Measurements from ENCODE around the gene CEP70. TPM values are rescaled to one million over a fixed set of nuclear protein-coding genes. Genes with fewer than 3 reads are reported as not detected.
A peak's percentile ranks its signal among the peaks of the same experiment; 100 is the strongest.

CEP70 gene
- total and polyA plus RNA-seq, 2 of the 13 experiments (the other 11 are each of a cell fraction or from before 2014, with no cell fraction given): 4.0 to 22.3 TPM

DNA sequence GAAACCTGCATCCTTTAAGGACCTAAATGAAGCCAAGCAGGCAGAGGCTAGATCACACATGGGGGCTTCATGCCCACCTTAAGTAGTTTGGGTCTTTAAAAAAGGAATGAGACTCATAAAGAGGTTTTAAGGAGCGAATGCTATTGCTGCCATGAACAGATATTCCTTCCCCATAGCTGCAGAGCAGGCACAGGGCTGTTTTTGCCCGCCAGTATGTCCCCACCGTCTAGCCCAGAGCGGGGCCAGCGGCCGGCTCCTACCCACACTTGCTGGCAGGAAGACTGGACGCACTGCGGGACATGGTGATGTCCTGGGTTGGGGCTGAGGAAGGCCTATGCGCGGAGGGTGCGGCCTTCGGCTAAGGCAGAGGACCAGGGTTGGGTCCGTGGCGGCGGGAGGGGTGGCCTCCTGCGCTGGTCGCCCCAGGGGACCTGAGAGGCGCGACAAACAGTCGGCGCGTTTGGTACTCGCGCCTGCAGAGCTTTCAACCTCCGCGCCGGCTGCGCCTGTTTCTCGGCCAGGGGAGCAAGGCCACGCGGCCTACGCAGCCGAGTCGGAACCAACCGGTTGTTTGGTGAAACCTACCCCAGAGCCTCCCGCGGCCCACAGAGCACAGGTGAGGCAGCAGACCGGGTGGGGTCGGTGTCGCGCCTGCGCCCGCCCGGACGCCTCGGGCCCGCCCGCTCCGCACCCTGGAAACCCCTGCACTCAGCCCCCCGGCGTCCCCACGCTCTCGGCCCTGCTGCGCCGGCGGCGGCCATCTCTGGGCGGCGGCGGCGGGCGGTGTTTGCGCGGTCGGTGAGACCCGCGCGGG lies 14.5 kb upstream of the CEP70 start, which contains the start of gene FAIM (continued):
- TF ChIP-seq, protein P1, sequence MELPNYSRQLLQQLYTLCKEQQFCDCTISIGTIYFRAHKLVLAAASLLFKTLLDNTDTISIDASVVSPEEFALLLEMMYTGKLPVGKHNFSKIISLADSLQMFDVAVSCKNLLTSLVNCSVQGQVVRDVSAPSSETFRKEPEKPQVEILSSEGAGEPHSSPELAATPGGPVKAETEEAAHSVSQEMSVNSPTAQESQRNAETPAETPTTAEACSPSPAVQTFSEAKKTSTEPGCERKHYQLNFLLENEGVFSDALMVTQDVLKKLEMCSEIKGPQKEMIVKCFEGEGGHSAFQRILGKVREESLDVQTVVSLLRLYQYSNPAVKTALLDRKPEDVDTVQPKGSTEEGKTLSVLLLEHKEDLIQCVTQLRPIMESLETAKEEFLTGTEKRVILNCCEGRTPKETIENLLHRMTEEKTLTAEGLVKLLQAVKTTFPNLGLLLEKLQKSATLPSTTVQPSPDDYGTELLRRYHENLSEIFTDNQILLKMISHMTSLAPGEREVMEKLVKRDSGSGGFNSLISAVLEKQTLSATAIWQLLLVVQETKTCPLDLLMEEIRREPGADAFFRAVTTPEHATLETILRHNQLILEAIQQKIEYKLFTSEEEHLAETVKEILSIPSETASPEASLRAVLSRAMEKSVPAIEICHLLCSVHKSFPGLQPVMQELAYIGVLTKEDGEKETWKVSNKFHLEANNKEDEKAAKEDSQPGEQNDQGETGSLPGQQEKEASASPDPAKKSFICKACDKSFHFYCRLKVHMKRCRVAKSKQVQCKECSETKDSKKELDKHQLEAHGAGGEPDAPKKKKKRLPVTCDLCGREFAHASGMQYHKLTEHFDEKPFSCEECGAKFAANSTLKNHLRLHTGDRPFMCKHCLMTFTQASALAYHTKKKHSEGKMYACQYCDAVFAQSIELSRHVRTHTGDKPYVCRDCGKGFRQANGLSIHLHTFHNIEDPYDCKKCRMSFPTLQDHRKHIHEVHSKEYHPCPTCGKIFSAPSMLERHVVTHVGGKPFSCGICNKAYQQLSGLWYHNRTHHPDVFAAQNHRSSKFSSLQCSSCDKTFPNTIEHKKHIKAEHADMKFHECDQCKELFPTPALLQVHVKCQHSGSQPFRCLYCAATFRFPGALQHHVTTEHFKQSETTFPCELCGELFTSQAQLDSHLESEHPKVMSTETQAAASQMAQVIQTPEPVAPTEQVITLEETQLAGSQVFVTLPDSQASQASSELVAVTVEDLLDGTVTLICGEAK (IDR thresholded peaks at IDR 0.05): no peak
- TF ChIP-seq, protein P1 (CRISPR knock-in tag; IDR thresholded peaks at IDR 0.05): peak; percentile 62
- TF ChIP-seq ZNF441 (CRISPR knock-in tag; IDR thresholded peaks at IDR 0.05; ENCODE audit: borderline replicate concordance) (no peak; the same call in 1 of the 2 replicates), POLR2A (IDR thresholded peaks at IDR 0.05; ENCODE audit: insufficient read depth in 1 of 2, low read depth in 2 of 2, low read length in 2 of 2) (peak; percentile 68 to 84), SETDB1 (CRISPR knock-in tag; IDR thresholded peaks at IDR 0.05; ENCODE audit: borderline replicate concordance) (no peak), ZBTB37 (CRISPR knock-in tag; IDR thresholded peaks at IDR 0.05) (peak; percentile 43; the same call in 1 of the 2 replicates), RFX5 (IDR thresholded peaks at IDR 0.05; ENCODE audit: low read depth, low read length) (no peak), KDM4B (CRISPR knock-in tag; IDR thresholded peaks at IDR 0.05) (peak; percentile 35; the same call in 1 of the 2 replicates), DNMT3B (CRISPR knock-in tag; conservative IDR thresholded peaks at IDR 0.05) (no peak), NONO (IDR thresholded peaks at IDR 0.05) (no peak), NONO (CRISPR knock-in tag; conservative IDR thresholded peaks at IDR 0.05) (peak; percentile 89), HNRNPK (IDR thresholded peaks at IDR 0.05; ENCODE audit: low read depth, low read length, poor library complexity, severe bottlenecking) (no peak), SAP130 (CRISPR knock-in tag; IDR thresholded peaks at IDR 0.05; ENCODE audit: low read depth) (no peak), THAP11 (CRISPR knock-in tag; IDR thresholded peaks at IDR 0.05) (peak; percentile 52; the same call in 1 of the 2 replicates)
- TF ChIP-seq, protein P2, sequence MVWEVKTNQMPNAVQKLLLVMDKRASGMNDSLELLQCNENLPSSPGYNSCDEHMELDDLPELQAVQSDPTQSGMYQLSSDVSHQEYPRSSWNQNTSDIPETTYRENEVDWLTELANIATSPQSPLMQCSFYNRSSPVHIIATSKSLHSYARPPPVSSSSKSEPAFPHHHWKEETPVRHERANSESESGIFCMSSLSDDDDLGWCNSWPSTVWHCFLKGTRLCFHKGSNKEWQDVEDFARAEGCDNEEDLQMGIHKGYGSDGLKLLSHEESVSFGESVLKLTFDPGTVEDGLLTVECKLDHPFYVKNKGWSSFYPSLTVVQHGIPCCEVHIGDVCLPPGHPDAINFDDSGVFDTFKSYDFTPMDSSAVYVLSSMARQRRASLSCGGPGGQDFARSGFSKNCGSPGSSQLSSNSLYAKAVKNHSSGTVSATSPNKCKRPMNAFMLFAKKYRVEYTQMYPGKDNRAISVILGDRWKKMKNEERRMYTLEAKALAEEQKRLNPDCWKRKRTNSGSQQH (CRISPR knock-in tag; IDR thresholded peaks at IDR 0.05; ENCODE audit: low read depth): no peak
